Breast epithelium (tissue), 4 donors: Measurements from ENCODE around the gene KIAA1217. TPM values are rescaled to one million over a fixed set of nuclear protein-coding genes. Genes with fewer than 3 reads are reported as not detected.
"Not testable (repeated sequence)": the region's sequence is repeated elsewhere in the genome, so short reads cannot be mapped to it uniquely, and the experiment has no call there.

Experiments
- DNase-seq, 2 donors: peaks; one replicate each; pipeline ENCODE4 v3.0.0-alpha.2; 2019; ENCODE audit warnings: low spot score in 2 of 2
- H3K27ac ChIP-seq, 2 donors: fragments of 200-600 bp; sonication (generic) in 1 of 2; one replicate each; pipeline ENCODE4 v1.5.1; 2016 to 2019; ENCODE audit warnings: mild to moderate bottlenecking in 1 of 2
- H3K27me3 ChIP-seq, 2 donors: fragments of 200-600 bp; sonication (generic) in 1 of 2; one replicate each; pipeline versions ENCODE4 v1.5.1 to v1.6.0; 2017 to 2019; ENCODE audit warnings: control low read depth in 1 of 2, mild to moderate bottlenecking in 1 of 2
- H3K36me3 ChIP-seq: fragments of 200-600 bp; one replicate; pipeline ENCODE4 v1.5.1; 2019
- H3K4me1 ChIP-seq, 2 donors: fragments of 200-600 bp; sonication (generic); one replicate each; pipeline ENCODE4 v1.5.1; 2016 to 2019; ENCODE audit warnings: control low read depth in 1 of 2
- H3K4me3 ChIP-seq, 3 donors: fragments of 200-600 bp; sonication (generic); 1 replicate in 2 of 3; 2 replicates in 1 of 3; pipeline ENCODE4 v1.5.1; 2016 to 2019; ENCODE audit warnings: mild to moderate bottlenecking in 3 of 3, moderate library complexity in 2 of 3
- H3K9me3 ChIP-seq, 2 donors: fragments of 200-600 bp; sonication (generic) in 1 of 2; one replicate each; pipeline ENCODE4 v1.5.1; 2016 to 2019; ENCODE audit warnings: control low read depth in 1 of 2
- CTCF ChIP-seq, 3 donors: fragments of 450-650 bp; IDR thresholded peaks; one replicate each; pipeline ENCODE4 v1.5.1; 2016 to 2017; ENCODE audit warnings: antibody characterized with exemption in 3 of 3, mild to moderate bottlenecking in 3 of 3, moderate library complexity in 3 of 3
- POLR2A ChIP-seq: fragments of 450-650 bp; IDR thresholded peaks from one replicate; pipeline ENCODE4 v1.6.1; 2016; ENCODE audit warnings: antibody characterized with exemption, mild to moderate bottlenecking, moderate library complexity
- POLR2AphosphoS5 ChIP-seq, 3 donors: sonication (generic); formaldehyde crosslinking; IDR thresholded peaks; one replicate each; pipeline ENCODE4 v1.6.1; 2017; ENCODE audit warnings: antibody characterized with exemption in 3 of 3
- intact Hi-C: fragments of 100-400 bp; cut with DNase I; formaldehyde crosslinking; loops from one replicate; pipeline ENCODE4 v1.15.1; 2023; ENCODE audit warnings: low total_unique reads
- total RNA-seq, 3 donors: library from RNA; depleted of rRNA; stranded (reverse); fragments of >200 nt; gene quantifications; one replicate each; pipeline ENCODE4 v1.1.0, GENCODE V29; 2016

KIAA1217 gene
- total RNA-seq, 3 donors from 2014 or later: 19.7 to 154 (median 83.6) TPM

GRCh38 chr10:24481241-24481640 lies 272.3 kb downstream of the KIAA1217 start:
- H3K36me3 ChIP-seq: no peaks in the 10 kb centered on the region
- intact Hi-C loops: no loop called here
- no peak overlapping the region for H3K4me3 ChIP-seq
- H3K4me1 ChIP-seq: no peaks in the 10 kb centered on the region
- peak overlapping the region; percentile 51 to 92 for H3K27ac ChIP-seq
- no peak for TF ChIP-seq CTCF (IDR thresholded peaks at IDR 0.05)
- TF ChIP-seq POLR2AphosphoS5 (IDR thresholded peaks at IDR 0.05): no peak
- no peak for TF ChIP-seq POLR2A
- H3K27me3 ChIP-seq: no peaks in the 10 kb centered on the region
- no peak for DNase-seq
- H3K9me3 ChIP-seq: no peaks in the 10 kb centered on the region

GRCh38 chr10:24482713-24483112 lies 273.8 kb downstream of the KIAA1217 start:
- H3K27ac ChIP-seq: peak overlapping the region; percentile 85 to 92
- H3K27me3 ChIP-seq, DNase-seq, H3K4me3 ChIP-seq, intact Hi-C loops, H3K4me1 ChIP-seq, H3K36me3 ChIP-seq, H3K9me3 ChIP-seq: not testable (repeated sequence)

DNA sequence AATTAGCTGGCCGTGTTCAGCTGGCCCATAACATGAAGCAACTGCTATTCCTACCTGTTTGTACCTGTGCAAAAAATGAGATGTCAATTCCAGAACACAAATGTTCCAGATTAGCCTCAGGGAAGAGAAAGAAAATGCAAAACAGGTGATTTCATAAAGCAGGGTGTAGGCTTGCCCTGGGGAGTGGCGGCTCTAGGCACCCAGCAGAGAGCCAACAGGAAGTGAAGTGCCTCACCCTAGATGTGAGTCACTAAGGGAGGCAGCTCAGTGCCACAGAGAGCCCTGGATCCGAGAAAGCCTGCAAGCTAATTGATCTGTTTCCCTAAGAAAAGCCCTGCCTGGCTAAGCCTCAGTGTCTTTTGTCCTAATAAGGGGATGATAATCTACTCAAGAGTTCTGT lies 274.8 kb downstream of the KIAA1217 start:
- peak overlapping the region; percentile 85 to 92 for H3K27ac ChIP-seq
- no peak for TF ChIP-seq CTCF (IDR thresholded peaks at IDR 0.05)
- peak; percentile 63 to 83 (median 64) for TF ChIP-seq POLR2AphosphoS5 (IDR thresholded peaks at IDR 0.05)
- intact Hi-C loops: no loop called here
- H3K4me1 ChIP-seq: peaks cover 0 to 4% of the 10 kb centered on the region in 2 donors
- DNase-seq: peak; percentile 75 to 95
- H3K9me3 ChIP-seq: no peaks in the 10 kb centered on the region
- H3K27me3 ChIP-seq: no peaks in the 10 kb centered on the region
- H3K36me3 ChIP-seq: no peaks in the 10 kb centered on the region
- H3K4me3 ChIP-seq: no peak overlapping the region

DNA sequence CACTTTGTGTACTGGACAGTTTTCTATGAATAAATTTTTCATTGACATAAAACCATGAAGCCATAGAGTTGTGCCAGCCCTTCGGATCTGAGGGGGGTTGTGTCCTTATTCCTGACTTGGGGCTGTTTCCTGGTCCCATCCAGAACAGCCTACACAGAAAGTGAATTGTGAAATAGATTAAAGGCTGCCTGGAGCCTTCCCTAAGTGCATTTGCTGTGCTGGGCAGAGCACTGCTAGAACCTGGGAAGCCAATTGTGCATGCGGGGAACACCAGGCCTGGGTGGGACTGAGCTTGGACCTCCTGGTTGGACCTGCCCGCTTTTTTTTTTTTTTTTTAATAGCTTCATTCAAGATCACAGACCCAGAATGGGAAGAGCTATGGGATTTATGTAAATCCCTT lies 275.8 kb downstream of the KIAA1217 start:
- Histone ChIP-seq H3K4me3 (no peak overlapping the region), H3K9me3 (no peaks in the 10 kb centered on the region), H3K36me3 (no peaks in the 10 kb centered on the region), H3K27ac (peak overlapping the region; percentile 79 to 92), H3K4me1 (peaks cover 0 to 4% of the 10 kb centered on the region in 2 donors), H3K27me3 (no peaks in the 10 kb centered on the region)
- TF ChIP-seq CTCF (IDR thresholded peaks at IDR 0.05) (no peak), POLR2A (no peak), POLR2AphosphoS5 (IDR thresholded peaks at IDR 0.05) (no peak)
- intact Hi-C loops: no loop called here
- DNase-seq: no peak

DNA sequence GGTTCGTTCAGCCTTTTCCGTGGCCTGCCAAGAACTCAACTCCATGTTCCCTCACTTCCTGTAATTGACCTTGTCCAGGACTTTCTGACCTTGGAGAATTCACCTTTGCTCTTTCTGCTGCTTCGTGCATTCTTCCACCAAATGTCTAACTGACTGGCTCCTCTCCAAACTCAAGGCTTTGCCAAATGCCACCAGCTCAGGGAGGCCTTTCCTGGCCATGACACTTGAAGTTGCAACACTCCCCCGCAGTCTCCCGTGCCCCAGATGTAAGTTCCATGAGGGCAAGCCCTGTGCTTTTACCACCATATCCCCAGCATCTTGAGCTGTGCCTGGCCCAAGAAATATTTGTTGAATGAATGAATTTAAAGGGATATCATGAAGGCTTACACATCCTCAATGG lies 276.4 kb downstream of the KIAA1217 start:
- intact Hi-C loops: no loop called here
- Histone ChIP-seq H3K36me3 (no peaks in the 10 kb centered on the region), H3K27me3 (no peaks in the 10 kb centered on the region), H3K27ac (peak overlapping the region; percentile 79 to 92), H3K4me3 (no peak overlapping the region), H3K4me1 (peaks cover 0 to 4% of the 10 kb centered on the region in 2 donors), H3K9me3 (no peaks in the 10 kb centered on the region)
- no peak for DNase-seq
- TF ChIP-seq POLR2A: no peak

GRCh38 chr10:24488631-24489030 lies 279.7 kb downstream of the KIAA1217 start:
- TF ChIP-seq POLR2AphosphoS5 (IDR thresholded peaks at IDR 0.05): peak in 1 of 3 donors; percentile 71
- TF ChIP-seq CTCF (IDR thresholded peaks at IDR 0.05): no peak

More at GRCh38 chr10:24488631-24489030, 279.7 kb downstream of the KIAA1217 start:
- peak in 1 of 2 donors; percentile 82 for DNase-seq
- Histone ChIP-seq H3K4me1 (peaks cover under 1 to 4% of the 10 kb centered on the region in 2 donors), H3K9me3 (no peaks in the 10 kb centered on the region), H3K27me3 (no peaks in the 10 kb centered on the region), H3K4me3 (no peak overlapping the region), H3K27ac (peak overlapping the region; percentile 87 to 92), H3K36me3 (no peaks in the 10 kb centered on the region)
- intact Hi-C loops: no loop called here
